HG02840 (cell line): Measurements from ENCODE around the gene CNBD2.
"Not testable (repeated sequence)": the region's sequence is repeated elsewhere in the genome, so short reads cannot be mapped to it uniquely, and the experiment has no call there.

Experiments
- ATAC-seq: cut with Tn5 transposase; IDR thresholded peaks from one replicate; pipeline ENCODE4 v1.9.1; 2021; ENCODE audit warnings: mild to moderate bottlenecking, moderate library complexity, moderate number of reproducible peaks; ENCODE audit not compliant: unreplicated experiment, low FRiP score

CNBD2 gene

DNA sequence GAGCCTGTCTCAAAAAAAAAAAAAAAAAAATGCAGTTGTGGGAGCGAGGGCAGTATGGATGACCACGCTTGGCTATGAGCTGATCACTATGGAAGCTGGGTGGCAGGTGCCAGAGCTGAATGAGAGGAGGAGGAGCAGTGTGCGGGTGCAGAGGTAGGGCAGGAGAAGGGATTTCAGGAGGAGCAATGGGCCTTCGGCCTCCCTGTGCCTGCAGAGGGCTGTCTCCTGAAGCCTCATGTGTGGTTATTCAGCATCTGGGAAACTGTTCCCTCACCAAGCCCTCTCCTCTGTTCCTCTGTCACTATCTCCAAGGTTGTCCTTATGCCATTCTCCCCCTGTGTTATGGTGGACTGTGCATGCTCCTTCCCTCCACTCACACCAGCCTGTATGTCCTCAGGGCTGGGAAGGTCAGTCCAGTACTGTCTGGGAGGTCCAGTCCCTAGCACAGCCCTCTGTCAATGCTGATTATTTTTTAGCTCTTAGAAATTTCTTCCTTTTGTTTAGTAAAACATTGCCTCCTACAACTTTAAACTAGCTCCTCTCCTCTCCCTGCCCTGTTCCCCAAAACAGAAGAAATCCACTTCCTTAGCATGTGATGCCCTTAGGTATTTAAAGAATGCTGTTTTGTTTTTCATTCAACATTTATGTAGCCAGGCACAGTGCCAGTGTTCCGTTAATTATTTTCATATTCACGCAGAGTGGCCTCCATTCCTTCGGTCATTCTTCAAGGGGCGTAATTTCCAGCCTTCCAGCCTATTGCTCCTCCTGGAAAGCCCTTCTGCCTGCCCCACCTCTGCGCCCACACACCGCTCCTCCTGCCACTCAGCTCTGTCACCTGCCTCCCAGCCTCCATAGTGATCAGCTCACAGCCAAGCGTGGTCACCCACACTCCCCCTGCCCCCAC lies 48.9 kb downstream of the CNBD2 start:
- no peak for ATAC-seq

DNA sequence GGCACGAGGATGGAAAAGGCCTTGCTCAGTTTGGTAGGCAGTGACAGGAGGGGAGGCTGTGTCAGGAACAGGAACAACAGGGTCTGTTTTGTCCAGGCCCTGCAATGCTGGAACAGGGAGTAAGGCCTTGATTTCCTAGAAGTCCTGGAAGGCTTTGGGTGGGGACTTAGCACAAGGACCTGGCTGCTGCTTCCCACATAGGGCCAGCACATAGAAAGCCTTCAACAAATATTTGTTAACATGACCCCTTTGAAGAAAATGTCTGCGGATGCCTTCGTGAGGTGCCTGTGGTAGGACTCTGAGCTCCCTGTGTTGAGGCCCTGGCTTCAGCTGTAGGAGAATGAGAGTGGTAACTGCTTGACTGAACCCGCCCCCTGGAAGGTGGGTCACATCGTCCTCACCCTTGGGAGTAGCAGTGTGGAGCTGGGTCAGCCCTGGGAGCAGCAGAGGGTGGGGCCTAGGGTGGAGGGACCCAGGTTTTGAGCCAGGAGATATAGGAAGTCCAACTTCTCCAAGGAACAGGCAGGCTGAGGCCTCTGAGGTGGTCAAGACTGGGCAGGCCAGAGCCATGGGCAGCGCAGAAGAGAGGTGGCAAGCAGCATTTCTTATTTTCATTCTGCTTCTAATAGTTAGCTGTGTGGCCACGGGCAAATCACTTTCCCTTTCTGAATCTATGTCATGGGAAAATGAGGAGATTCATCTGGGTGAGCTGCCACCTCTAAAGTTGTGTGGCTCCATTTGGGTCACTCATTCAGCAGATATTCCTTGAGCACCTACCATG lies 50.0 kb downstream of the CNBD2 start:
- ATAC-seq: no peak

DNA sequence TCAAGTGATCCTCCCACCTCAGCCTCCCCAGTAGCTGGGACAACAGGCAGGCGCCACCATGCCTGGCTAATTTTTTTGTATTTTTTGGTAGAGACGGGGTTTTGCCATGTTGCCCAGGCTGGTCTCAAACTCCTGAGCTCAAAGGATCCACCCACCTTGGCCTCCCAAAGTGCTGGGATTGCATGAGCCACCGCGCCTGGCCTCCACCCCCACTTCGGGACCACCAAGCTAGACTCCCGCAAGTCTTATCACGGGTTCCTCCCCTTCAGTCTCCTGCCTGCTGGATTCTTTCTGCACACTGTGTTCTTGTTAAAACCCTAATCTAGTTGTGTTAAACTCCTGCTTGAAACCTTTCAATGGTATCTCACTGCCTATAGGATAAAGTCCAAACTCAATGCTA lies 57.7 kb downstream of the CNBD2 start:
- not testable (repeated sequence) for ATAC-seq

DNA sequence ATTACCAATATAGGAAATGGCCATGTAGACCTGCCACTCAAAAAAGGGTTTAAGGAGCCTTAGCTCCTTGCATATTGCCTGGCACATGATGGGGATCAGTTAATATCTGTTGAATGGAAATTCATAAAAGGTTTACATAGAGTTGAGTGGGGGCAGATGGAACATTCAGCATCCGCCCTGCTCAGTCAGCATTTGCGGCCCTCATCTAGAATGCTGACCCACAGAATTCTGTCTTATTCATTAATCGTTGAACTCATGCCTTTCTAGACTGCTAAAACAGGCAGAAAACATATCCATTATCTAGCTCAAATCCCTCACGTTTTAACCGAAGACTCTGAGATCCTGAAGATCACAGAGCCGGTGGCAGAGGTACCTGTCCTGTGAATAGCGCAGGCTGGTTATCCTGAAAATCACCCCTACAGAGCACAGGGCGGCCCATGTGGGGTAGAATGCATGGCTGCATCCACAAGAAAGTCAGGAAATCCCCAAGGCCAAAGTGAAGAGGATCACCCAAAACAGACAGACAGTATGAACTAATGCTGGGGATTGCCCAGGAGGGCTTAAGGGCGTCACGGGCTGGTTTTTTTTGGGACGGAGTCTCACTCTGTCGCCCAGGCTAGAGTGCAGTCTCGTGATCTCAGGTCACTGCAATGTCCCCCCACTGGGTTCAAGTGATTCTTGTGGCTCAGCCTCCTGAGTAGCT lies 59.9 kb downstream of the CNBD2 start:
- no peak for ATAC-seq

DNA sequence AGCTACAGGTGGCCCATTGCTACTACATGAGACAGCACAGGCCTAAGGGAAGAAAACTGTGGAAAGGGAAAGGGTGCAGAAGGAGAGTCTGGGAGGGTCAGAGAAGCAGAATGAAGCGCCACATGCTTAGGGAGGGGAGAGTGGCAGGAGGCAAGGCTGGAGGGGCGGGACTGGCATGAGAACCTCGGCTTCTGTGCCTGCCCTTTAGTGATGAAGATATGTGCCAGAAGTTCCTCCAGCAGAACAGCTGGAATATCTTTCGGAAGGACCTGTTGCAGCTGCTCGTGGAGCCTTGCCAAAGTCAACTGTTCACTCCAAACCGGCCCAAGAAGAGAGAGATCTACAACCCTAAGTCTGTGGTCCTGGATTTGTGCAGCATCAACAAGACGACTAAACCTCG lies 61.8 kb downstream of the CNBD2 start:
- ATAC-seq: no peak

DNA sequence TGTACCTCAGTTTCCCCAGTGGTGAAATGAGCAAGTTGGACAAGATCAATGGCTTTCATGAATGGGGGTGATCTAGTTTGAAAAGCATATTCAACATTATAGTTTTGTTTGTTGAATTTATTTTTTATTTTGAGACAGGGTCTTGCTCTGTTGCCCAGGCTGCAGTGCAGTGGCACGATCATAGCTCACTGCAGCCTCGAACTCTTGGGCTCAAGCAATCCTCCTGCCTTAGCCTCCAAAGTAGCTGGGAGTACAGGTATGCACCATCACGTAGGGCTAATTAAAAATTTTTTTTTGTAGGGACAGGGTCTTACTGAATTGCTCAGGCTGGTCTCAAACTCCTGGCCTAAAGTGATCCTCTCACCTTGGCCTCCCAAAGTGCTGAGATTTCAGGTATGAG lies 63.4 kb downstream of the CNBD2 start:
- ATAC-seq: no peak

DNA sequence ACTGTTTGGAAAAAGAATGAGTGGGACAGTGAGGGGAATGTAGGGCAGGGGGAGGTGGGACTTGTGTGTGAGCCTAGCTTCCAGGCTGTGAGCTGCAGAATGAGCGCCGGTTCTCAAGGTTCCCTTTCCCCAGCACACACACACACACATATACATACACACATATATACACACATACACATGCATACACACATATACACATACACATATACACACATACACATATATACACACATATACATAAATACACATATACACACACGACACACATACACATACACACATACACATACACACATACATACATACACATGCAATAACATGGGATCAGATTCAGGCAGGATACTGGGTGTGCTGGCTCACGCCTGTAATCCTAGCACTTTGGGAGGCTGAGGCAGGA lies 66.5 kb downstream of the CNBD2 start:
- no peak for ATAC-seq

DNA sequence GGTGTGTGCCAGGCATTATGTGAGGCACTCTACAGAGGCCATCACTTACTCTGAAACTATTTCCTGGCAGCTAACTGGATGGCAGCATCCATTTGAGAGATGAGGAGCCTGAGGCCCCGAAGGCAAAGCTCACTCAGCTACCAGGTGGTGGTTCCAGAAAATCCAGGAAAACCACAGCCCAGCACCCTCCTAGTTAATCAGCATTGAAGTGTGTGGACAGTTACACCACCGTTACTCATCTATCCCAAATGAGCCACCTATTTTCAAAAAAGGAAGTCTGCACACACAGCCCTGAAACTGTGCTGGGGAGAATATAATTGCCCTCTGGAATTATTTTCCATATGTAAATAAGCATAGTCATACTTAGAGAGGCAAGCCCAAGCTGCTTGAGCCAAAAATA lies 67.4 kb downstream of the CNBD2 start:
- no peak for ATAC-seq

DNA sequence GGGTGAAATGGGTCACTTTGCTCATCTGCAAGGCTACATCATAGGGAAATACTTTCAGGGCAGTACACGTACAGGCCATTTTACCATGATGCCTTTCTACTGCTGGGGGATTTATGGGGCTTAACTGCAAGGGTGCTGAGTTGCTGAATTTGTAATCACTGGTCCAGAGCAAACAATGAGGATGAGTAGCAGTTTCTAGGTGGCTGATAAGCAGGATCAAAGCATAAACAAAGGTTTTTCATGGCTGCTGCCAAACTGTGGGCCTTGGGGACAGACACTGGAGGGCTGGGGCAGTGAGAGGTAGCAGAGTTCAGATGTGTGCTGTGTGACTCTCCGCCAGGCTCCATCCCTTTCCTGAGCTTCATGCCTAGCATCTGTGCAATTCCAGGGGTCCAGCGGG lies 68.3 kb downstream of the CNBD2 start:
- ATAC-seq: no peak

DNA sequence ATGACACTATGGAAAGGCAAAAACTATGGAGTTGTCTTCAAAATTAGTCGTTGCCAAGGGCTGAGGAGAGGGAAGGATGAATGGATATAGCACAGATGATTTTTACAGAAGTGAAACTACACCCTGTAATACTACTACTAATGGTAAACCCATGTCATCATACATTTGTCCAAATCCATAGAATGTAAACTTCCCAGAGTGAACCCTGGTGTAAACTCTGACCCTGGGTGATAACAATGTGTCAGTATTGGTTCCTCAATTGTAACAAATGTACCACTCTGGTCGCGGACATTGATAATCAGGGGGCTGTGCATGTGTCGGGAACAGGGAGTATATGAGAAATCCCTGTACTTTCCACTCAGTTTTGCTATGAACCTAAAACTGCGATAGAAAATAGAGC lies 72.2 kb downstream of the CNBD2 start:
- ATAC-seq: no peak

DNA sequence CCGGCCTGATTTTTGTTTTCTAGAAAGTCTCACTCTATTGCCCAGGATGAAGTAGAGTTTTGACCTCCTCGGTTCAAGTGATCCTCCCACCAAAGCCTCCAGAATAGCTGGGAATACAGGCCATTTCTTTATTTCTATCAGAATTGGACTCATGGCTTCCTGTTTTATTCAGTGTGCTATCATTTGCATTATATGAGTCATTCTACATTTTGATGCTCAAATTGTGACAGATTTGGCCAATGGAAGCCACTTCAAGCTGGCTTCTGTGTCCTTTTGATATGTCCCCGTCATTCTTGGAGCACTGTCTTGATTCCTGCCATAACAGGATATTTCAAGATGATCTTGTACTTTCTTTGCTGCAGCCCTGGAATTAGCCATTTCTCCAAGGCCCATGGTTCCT lies 75.1 kb downstream of the CNBD2 start:
- no peak for ATAC-seq

DNA sequence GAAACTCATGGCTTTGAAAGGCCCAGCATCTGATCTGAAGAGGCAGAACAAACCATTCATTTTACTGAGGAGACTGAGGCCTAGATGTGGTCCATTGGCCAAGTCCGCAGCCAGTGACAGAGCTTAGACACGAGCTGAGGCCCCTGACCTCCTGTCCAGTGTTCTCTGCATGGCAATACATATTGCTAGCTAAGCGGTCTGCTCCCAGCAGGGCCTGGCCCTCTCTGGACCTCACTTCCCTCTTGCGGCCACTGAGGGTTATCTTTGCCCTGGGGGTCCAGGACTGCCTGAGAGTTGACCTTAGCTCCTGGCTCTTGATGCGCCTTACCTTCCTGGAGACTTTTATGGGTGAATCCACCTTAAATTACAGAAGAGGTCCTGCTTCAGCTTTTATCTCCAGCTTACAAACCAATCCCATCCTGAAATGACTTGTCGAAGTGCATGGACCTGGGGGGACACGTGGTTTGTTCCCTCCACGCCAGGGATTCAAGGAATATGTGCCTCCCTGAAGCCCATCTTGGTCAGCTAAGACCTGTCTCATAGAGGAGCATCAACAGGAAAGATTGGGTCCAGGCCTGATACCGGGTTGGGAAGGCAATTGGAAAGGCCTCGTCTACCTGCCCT lies 75.6 kb downstream of the CNBD2 start:
- ATAC-seq: no peak

DNA sequence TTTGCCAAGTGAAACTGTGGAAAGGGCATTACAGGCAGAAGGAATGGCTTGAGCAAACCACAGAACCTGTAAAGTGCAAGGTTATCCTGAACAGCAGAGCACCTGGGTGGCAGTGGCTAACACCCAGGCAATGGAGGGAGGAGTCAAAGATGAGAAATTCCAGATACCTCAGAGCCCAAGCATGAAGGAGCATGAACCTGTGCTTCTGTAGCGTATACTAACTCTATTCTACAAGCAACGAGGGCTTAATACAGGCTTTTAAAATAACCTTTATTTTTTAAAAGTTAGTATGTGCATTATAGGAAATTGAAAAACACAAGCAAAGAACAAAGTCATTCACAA lies 77.0 kb downstream of the CNBD2 start:
- ATAC-seq: no peak

DNA sequence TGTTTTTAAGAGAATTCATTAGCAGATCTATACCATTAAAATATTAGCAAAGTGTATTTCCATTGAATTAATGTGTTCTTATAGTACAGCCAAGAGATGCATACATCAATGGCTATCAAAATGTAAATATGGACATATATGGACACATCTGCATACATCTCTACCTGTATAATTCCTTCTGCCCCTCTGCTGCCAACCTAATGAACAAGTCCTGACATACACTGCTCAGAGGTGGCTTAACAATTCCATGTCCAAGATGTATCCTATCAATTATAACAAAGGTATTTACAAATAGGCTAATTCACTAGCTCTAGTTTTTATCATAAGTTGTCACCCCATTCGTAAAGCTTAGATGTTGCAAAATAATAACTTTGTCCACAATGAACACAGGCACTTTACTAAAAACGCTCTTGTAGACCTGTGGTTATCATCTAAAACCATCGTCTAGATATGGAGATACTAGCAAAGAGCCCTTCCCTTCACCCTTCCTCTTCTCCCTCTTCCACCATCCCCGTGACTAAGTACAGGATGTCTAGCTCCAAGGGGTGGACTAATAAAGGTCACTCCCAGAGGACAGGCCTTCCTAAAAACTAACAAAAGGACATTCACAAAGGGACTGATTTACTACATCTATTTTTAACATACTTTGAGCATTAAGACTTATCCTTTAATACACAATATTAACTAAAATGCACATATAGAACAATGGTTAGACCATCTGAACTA lies 77.8 kb downstream of the CNBD2 start:
- ATAC-seq: not testable (repeated sequence)

DNA sequence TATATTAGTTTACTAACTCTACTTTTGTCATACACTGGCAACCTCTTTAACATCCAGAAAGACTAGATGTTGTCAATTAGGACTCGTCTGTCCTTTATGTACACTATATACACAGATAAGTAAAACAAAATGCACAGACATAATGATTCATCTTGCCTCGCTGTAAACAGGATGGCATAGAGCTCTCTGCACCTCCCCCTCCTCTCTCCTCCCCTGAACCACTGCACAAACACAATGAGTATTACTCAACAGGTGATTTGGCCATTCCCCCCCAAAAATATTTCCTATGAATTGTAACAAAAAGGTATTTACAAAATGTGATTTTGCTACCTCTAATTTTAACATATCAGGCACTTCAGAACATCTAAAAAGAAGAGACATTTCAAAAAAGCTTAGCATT lies 81.0 kb downstream of the CNBD2 start:
- ATAC-seq: not testable (repeated sequence)

DNA sequence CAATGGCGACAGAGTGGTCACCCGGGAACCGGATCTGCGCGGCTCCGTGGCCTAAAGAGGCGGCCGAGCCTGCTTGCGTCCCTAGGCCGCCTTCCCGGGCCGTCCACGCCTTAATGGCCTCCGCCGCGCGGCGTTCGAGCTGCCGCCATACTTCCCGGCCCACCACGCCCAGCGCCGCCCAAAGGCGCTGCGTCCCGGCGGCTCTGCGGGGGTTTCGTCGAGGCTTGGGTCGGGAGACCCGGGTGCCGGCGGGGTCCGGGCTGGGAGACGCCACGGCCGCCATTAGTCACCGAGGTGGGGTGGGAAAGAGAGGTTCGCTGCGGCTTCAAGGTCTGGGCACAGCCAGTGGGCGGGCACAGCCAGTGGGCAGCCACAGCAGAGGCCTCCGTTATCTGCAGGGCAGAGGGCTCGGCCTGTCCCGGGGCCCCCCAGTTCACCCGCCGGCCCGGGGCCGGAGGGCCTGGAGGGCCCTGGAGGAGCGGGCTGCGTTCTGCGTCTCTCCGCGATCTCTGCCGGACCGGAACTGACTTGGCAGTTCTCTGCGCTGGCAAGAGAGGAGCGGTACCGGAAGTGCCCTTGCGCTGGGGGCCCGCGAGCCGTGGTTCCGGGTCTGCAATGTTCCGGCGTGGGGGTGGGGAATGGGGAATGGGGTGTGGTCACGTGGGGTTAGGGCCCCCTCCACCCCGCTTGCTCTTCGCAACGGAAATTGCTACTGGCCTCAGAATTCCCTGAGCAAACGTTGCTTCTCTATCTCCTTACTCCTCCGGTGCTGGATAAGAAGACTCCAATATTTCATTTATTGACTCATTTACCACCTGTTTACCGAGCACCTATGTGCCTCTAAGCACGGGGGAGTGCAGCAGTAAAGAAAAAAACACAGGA lies 82.3 kb downstream of the CNBD2 start:
- peak; percentile 89 for ATAC-seq

DNA sequence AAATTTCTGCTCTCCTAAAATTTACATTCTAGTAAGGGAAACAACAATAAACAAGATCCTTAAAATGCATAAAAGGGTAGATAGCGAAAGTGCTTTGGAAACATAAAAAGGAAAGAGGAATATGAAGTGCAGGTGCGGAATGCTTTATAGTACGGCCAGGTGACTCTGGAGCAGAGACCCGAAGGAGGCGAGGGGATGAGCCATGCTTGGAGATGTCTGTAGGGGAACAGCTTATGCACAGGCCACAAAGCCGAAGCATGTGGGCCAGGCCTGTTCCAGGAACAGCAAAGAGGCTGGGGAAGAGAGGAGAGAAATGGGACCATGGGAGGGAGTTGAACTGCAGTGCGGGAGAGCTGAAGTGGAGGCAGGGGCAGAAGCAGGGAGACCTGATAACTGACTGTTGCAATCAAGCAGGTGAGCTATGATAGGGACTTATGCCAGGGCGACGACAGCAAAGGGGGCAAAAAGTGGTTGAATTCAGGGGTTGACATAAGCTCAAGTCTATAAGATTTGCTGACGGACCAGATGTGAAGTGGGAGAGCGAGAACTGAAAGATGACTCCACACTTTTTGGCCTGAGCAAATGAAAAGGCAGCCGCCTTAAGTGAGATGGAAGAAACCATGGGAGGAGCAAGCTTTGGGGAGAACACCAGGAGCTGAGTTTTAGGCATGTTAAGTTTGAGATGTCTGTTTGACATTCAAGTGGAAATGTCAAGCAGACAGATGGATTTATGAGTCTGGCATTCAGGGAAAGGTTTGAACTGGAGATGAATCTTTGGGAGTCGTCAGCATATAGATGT lies 83.1 kb downstream of the CNBD2 start:
- no peak for ATAC-seq

DNA sequence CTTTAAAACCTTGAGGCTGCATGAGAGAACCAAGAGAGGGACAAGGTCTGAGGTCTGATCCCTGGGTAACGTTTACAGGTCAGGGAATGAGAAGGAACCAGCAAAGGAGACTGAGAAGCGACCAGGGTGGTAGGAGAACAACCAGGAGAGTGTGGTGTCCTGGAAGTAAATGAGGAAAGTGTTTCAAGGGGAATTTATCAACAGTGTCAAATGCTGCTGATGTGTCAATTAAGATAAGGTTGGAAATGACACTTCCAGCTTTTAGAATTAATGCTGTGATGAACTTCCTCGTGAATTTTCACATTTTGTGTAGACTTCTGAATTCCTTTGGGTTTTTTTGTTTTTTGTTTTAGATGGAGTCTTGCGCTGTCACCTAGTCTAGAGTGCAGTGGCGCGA lies 83.7 kb downstream of the CNBD2 start:
- no peak for ATAC-seq
